ENCODE data around the gene TAPBPL.

The TAPBPL gene

GRCh38 chr12:6452944-6453630 is 1.2 kb downstream of the TAPBPL start:
- Histone ChIP-seq H3K9me2 (replicated peaks; ENCODE audit: low read depth, low read length) (no peaks in the 10 kb centered on the region), H3K9me3 (ENCODE audit: insufficient read depth, low read depth, low read length) (no peaks in the 10 kb centered on the region), H3K27me3 (ENCODE audit: insufficient read depth, low read length, poor library complexity, severe bottlenecking) (no peaks in the 10 kb centered on the region), H3F3A (ENCODE audit: low read depth) (no peaks in the 10 kb centered on the region), H3K4me1 (ENCODE audit: insufficient read depth, low read length, poor library complexity, severe bottlenecking) (peaks cover 30% of the 10 kb centered on the region), H3K9ac (ENCODE audit: low read depth, low read length, poor library complexity, severe bottlenecking) (peak overlapping the region; percentile 96), H2AFZ (ENCODE audit: low read length) (no peak overlapping the region), H4K20me1 (ENCODE audit: insufficient read depth, low read length, poor library complexity, severe bottlenecking) (no peaks in the 10 kb centered on the region), H3K36me3 (ENCODE audit: insufficient read depth, low read length) (peaks cover 12% of the 10 kb centered on the region; the same call in 1 of the 2 replicates), H3K79me2 (ENCODE audit: insufficient read depth, low read length) (peaks cover 48% of the 10 kb centered on the region), H3K4me3 (ENCODE audit: low read length, poor library complexity, severe bottlenecking) (peak overlapping the region; percentile 91), H3K4me2 (ENCODE audit: low read depth, low read length, poor library complexity, severe bottlenecking) (peak overlapping the region; percentile 100)
- TF ChIP-seq CTCF (conservative IDR thresholded peaks at IDR 0.05; ENCODE audit: low read length) (no peak), EZH2phosphoT487 (IDR thresholded peaks at IDR 0.05; ENCODE audit: borderline replicate concordance) (no peak)

GRCh38 chr12:6457220-6457945 is 5.5 kb downstream of the TAPBPL start:
- H3K4me1 ChIP-seq (ENCODE audit: insufficient read depth, low read length, poor library complexity, severe bottlenecking) = peaks cover 29% of the 10 kb centered on the region
- peaks cover 27% of the 10 kb centered on the region for H3K79me2 ChIP-seq (ENCODE audit: insufficient read depth, low read length)
- no peaks in the 10 kb centered on the region for H4K20me1 ChIP-seq (ENCODE audit: insufficient read depth, low read length, poor library complexity, severe bottlenecking)
- H3K4me2 ChIP-seq (ENCODE audit: low read depth, low read length, poor library complexity, severe bottlenecking) = no peak overlapping the region
- H3F3A ChIP-seq (ENCODE audit: low read depth) = peaks cover 10% of the 10 kb centered on the region; the same call in 1 of the 2 replicates
- TF ChIP-seq EZH2phosphoT487 (IDR thresholded peaks at IDR 0.05; ENCODE audit: borderline replicate concordance) (no peak), CTCF (conservative IDR thresholded peaks at IDR 0.05; ENCODE audit: low read length) (no peak)
- H3K4me3 ChIP-seq (ENCODE audit: low read length, poor library complexity, severe bottlenecking) = no peak overlapping the region
- H3K9me3 ChIP-seq (ENCODE audit: insufficient read depth, low read depth, low read length) = no peaks in the 10 kb centered on the region
- H3K36me3 ChIP-seq (ENCODE audit: insufficient read depth, low read length) = peaks cover 23% of the 10 kb centered on the region; the same call in 1 of the 2 replicates
- no peak overlapping the region for H2AFZ ChIP-seq (ENCODE audit: low read length)
- no peak overlapping the region for H3K9ac ChIP-seq (ENCODE audit: low read depth, low read length, poor library complexity, severe bottlenecking)
- H3K27me3 ChIP-seq (ENCODE audit: insufficient read depth, low read length, poor library complexity, severe bottlenecking) = no peaks in the 10 kb centered on the region
- no peaks in the 10 kb centered on the region for H3K9me2 ChIP-seq (replicated peaks; ENCODE audit: low read depth, low read length)

GRCh38 chr12:6458281-6459003 is 6.6 kb downstream of the TAPBPL start:
- Histone ChIP-seq H3K4me3 (ENCODE audit: low read length, poor library complexity, severe bottlenecking) (no peak overlapping the region), H3K79me2 (ENCODE audit: insufficient read depth, low read length) (peaks cover 27% of the 10 kb centered on the region), H3K9ac (ENCODE audit: low read depth, low read length, poor library complexity, severe bottlenecking) (no peak overlapping the region), H3K9me3 (ENCODE audit: insufficient read depth, low read depth, low read length) (no peaks in the 10 kb centered on the region), H3K9me2 (replicated peaks; ENCODE audit: low read depth, low read length) (no peaks in the 10 kb centered on the region), H4K20me1 (ENCODE audit: insufficient read depth, low read length, poor library complexity, severe bottlenecking) (no peaks in the 10 kb centered on the region), H3K4me1 (ENCODE audit: insufficient read depth, low read length, poor library complexity, severe bottlenecking) (peaks cover 29% of the 10 kb centered on the region), H3K4me2 (ENCODE audit: low read depth, low read length, poor library complexity, severe bottlenecking) (no peak overlapping the region), H3F3A (ENCODE audit: low read depth) (peaks cover 10% of the 10 kb centered on the region; the same call in 1 of the 2 replicates), H3K36me3 (ENCODE audit: insufficient read depth, low read length) (peaks cover 23% of the 10 kb centered on the region; the same call in 1 of the 2 replicates), H2AFZ (ENCODE audit: low read length) (no peak overlapping the region), H3K27me3 (ENCODE audit: insufficient read depth, low read length, poor library complexity, severe bottlenecking) (no peaks in the 10 kb centered on the region)
- TF ChIP-seq EZH2phosphoT487 (IDR thresholded peaks at IDR 0.05; ENCODE audit: borderline replicate concordance) = no peak
- TF ChIP-seq CTCF (conservative IDR thresholded peaks at IDR 0.05; ENCODE audit: low read length) = no peak
